Stimulated activated memory B cell treated with anti-CD40 and anti-IgM and Interleukin-4, amounts not matched to agents 10 μg/mL and 1 μg/mL and 100 μg/mL, for 72 hours (primary cell): ENCODE measurements around the gene NCOA3.
"Not testable (repeated sequence)": the region's sequence is repeated elsewhere in the genome, so short reads cannot be mapped to it uniquely, and the experiment has no call there.

Source experiments
- ATAC-seq: fragments of 150-1000 bp; cut with Tn5 transposase; 2 replicates; pipeline ENCODE4 v1.10.0; 2021
- H3K27ac Mint-ChIP-seq: one replicate; pipeline ENCODE4 v1.8.0; 2022; ENCODE audit warnings: mild to moderate bottlenecking, mixed read lengths
- H3K27me3 Mint-ChIP-seq: one replicate; pipeline ENCODE4 v1.8.0; 2022; ENCODE audit warnings: mixed read lengths
- H3K36me3 Mint-ChIP-seq: one replicate; pipeline ENCODE4 v1.8.0; 2022; ENCODE audit warnings: mixed read lengths
- H3K4me1 Mint-ChIP-seq: one replicate; pipeline ENCODE4 v1.8.0; 2022; ENCODE audit warnings: mixed read lengths
- H3K4me3 Mint-ChIP-seq: one replicate; pipeline ENCODE4 v1.8.0; 2022; ENCODE audit warnings: mild to moderate bottlenecking, moderate library complexity, mixed read lengths
- H3K9me3 Mint-ChIP-seq: one replicate; pipeline ENCODE4 v1.8.0; 2022; ENCODE audit warnings: mixed read lengths

NCOA3 gene

DNA sequence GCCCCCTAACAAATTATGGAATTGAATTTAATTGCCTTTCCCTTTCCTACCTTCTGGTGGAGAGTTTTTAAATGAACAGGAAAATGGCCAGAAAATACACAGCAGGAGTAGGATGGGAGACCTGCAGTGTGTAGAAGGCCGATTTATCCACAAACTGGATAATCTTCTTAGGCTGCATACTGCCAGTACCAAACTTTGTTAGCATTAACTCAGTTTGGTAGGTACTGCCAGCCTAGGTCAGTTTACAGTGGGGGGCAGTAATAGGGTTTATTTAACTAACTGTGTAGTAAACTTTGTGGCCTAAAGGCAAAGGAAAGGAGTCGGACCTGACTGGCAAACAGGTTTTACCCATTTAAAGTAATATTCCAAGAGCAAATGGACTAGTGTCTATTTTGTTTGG, 4.6 kb downstream of the NCOA3 start:
- peaks cover 49% of the 10 kb centered on the region for H3K36me3 Mint-ChIP-seq

DNA sequence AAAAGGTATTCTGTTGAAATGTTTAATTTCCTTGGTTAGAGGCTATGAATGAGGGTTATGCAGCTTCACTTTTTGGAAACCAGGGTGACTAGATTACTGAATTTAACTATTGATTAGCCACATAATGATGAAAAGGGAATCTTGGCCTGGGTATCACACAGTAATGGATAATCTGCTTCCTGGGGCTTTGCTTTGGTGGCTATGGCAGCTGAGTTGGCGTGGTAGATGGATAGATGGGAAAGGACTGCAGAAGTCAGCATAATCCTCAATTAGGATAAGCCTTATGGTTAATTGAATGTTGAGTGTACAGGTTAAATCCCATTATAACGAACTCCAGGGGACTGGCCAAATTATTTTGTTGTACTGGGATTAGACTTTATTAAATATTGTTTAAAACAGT, 5.2 kb downstream of the NCOA3 start:
- Mint-ChIP-seq H3K4me3 (peak overlapping the region; percentile 79), H3K36me3 (peaks cover 46% of the 10 kb centered on the region), H3K27me3 (no peaks in the 10 kb centered on the region), H3K4me1 (peaks cover 62% of the 10 kb centered on the region), H3K27ac (peak overlapping the region; percentile 73), H3K9me3 (no peaks in the 10 kb centered on the region)
- ATAC-seq = no peak

More for the DNA sequence above, 4.6 kb downstream of the NCOA3 start:
- H3K4me1 Mint-ChIP-seq = peaks cover 57% of the 10 kb centered on the region
- no peaks in the 10 kb centered on the region for H3K27me3 Mint-ChIP-seq
- peak overlapping the region; percentile 79 for H3K4me3 Mint-ChIP-seq
- ATAC-seq = no peak
- H3K27ac Mint-ChIP-seq = peak overlapping the region; percentile 73
- H3K9me3 Mint-ChIP-seq = no peaks in the 10 kb centered on the region

- peak; percentile 60 for ATAC-seq
Measured at GRCh38 chr20:47507275-47507981, 5.7 kb downstream of the NCOA3 start.

DNA sequence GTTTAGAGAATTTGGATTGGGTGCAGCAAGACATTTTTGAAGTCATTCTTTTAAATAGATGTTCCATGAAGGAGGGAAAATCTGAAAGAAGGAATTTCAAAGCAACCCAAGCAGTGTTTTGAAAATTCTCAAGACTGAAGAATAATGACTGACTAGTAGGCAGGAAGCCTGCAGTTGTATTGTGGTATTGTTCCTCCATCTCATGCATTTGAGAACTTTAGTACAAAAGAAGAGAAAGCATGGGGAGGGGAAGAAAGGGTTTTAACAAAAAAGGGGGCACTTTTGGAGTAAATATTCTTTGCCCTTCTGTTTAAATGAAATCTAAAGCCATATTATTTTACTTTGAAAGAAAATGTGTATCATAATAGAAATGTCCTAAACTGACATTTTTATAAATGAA, 6.6 kb downstream of the NCOA3 start:
- Mint-ChIP-seq H3K4me1 (peaks cover 75% of the 10 kb centered on the region), H3K4me3 (peak overlapping the region; percentile 50), H3K9me3 (no peaks in the 10 kb centered on the region), H3K27me3 (no peaks in the 10 kb centered on the region), H3K36me3 (peaks cover 43% of the 10 kb centered on the region), H3K27ac (peak overlapping the region; percentile 64)
- ATAC-seq = no peak

More at GRCh38 chr20:47507275-47507981, 5.7 kb downstream of the NCOA3 start:
- not testable (repeated sequence) for H3K9me3 Mint-ChIP-seq, H3K27me3 Mint-ChIP-seq
- Mint-ChIP-seq H3K4me3 (peak overlapping the region; percentile 79), H3K4me1 (peaks cover 67% of the 10 kb centered on the region), H3K27ac (peak overlapping the region; percentile 73), H3K36me3 (peaks cover 46% of the 10 kb centered on the region)

DNA sequence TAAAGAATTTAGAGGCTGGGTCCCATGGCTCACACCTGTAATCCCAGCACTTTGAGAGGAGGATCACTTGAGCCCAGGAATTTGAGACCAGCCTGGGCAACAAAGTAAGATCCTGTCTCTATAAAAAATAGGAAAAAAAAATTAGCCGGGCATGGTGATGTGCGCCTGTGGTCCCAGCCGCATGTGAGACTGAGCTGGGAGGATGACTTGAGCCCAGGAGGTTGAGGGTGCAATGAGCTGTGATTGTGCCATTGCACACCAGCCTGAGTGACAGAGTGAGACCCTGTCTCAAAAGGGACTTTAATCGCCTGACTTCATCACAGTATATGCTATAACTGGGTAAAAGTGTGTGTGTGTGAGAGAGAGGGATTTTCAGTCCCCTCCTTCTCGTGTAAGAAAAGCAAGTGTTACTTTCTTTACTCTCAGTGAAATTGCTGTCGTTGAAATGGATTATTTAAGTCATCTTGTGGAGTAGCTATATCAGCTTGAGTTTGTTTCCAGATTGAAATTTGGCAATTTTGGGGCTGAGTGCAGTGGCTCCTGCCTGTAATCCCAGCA, 7.5 kb downstream of the NCOA3 start:
- no peaks in the 10 kb centered on the region for H3K9me3 Mint-ChIP-seq
- ATAC-seq = no peak
- H3K36me3 Mint-ChIP-seq = peaks cover 34% of the 10 kb centered on the region
- H3K4me1 Mint-ChIP-seq = peaks cover 77% of the 10 kb centered on the region
- peak overlapping the region; percentile 61 for H3K4me3 Mint-ChIP-seq
- no peaks in the 10 kb centered on the region for H3K27me3 Mint-ChIP-seq
- H3K27ac Mint-ChIP-seq = peak overlapping the region; percentile 64

DNA sequence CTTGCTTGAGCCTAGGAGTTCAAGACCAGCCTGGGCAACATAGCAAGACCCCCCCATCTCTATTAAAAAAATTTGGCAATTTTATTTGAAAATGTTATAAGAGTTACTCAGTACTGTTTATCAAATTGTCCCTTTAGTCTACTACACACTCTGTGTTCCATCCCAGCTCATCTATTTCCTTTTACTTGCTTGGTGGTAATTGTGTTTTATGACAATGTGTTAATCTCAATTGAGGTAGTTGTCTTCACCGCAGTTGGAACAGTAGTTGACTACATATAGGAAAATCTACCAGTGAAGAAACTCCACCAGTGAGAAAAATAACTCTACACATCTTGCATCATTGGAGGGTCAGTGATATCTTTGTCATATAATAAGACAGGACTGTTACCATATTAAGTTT, 8.0 kb downstream of the NCOA3 start:
- no peaks in the 10 kb centered on the region for H3K9me3 Mint-ChIP-seq
- peak overlapping the region; percentile 39 for H3K4me3 Mint-ChIP-seq

DNA sequence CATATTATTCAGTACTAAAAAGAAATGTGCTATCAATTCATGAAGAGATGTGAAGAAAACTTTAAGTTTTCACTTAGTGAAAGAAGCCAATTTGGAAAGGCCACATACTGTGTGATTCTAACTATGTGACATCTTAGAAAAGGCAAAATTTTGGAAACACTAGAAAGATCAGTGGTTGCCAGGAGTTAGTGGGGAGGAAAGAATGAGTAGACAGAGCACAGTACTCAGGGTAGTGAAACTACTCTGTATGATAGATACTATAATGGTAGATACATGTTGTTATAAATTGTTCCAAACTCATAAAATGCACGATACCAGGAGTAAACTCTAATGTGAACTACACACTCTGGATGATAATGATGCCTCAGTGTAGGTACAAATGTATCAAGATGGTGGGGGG, 14.2 kb downstream of the NCOA3 start:
- Mint-ChIP-seq H3K27me3 (no peaks in the 10 kb centered on the region), H3K27ac (peak overlapping the region; percentile 68), H3K36me3 (peaks cover 58% of the 10 kb centered on the region), H3K4me1 (peaks cover 65% of the 10 kb centered on the region), H3K9me3 (peaks cover 7% of the 10 kb centered on the region), H3K4me3 (peak overlapping the region; percentile 11)
- peak; percentile 58 for ATAC-seq

More for the DNA sequence above, 8.0 kb downstream of the NCOA3 start:
- peaks cover 79% of the 10 kb centered on the region for H3K4me1 Mint-ChIP-seq
- no peak for ATAC-seq
- H3K27me3 Mint-ChIP-seq = no peaks in the 10 kb centered on the region
- H3K27ac Mint-ChIP-seq = peak overlapping the region; percentile 64
- H3K36me3 Mint-ChIP-seq = peaks cover 34% of the 10 kb centered on the region

DNA sequence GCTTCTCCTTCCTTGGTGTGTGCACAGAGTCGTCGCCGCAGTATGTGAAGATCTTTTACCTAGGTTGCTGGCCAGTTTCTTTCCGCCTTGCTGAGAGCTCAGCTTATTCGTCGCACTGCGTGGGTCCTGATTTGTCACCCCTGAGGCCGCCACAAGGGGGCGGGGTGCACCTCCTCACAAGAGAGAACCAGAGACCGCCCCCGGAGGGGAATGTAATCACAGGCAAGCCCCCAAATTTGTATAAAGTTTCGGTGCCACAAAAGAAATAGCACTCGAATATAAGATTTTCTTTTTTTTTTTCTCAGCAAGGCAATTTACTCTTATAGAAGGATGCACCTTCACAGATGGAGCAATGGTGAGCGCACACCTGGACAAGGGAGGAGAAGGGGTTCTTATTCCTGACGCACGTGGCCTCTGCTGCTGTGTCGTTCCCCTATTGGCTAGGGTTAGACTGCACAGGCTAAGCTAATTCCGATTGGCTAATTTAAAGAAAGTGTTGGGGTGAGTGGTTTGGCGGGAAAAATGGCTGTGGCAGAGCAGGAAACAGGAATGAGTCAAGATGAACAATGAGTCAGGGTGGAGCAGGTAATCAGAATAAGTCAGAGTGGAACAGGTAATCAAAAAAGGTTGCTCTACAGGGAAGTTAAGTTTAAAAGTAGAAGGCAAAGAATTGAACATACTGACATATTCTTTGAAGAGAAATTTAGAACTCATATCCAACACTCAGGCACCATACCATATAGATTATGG, 19.5 kb downstream of the NCOA3 start:
- peaks cover 15% of the 10 kb centered on the region for H3K9me3 Mint-ChIP-seq
- peaks cover 55% of the 10 kb centered on the region for H3K4me1 Mint-ChIP-seq
- peak overlapping the region; percentile 96 for H3K27ac Mint-ChIP-seq
- H3K4me3 Mint-ChIP-seq = peak overlapping the region; percentile 26
- H3K36me3 Mint-ChIP-seq = peaks cover 73% of the 10 kb centered on the region
- ATAC-seq = no peak
- no peaks in the 10 kb centered on the region for H3K27me3 Mint-ChIP-seq

GRCh38 chr20:47524015-47524784, 22.5 kb downstream of the NCOA3 start:
- Mint-ChIP-seq H3K9me3 (peaks cover 15% of the 10 kb centered on the region), H3K4me1 (peaks cover 58% of the 10 kb centered on the region), H3K27ac (peak overlapping the region; percentile 71), H3K27me3 (no peaks in the 10 kb centered on the region), H3K4me3 (no peak overlapping the region), H3K36me3 (peaks cover 70% of the 10 kb centered on the region)
- no peak for ATAC-seq

- ATAC-seq = no peak
- peaks cover 2% of the 10 kb centered on the region for H3K9me3 Mint-ChIP-seq
- peak overlapping the region; percentile 10 for H3K27ac Mint-ChIP-seq
- no peaks in the 10 kb centered on the region for H3K27me3 Mint-ChIP-seq
- no peak overlapping the region for H3K4me3 Mint-ChIP-seq
- peaks cover 58% of the 10 kb centered on the region for H3K36me3 Mint-ChIP-seq
- peaks cover 54% of the 10 kb centered on the region for H3K4me1 Mint-ChIP-seq
Measured at GRCh38 chr20:47527004-47527800, 25.5 kb downstream of the NCOA3 start.

DNA sequence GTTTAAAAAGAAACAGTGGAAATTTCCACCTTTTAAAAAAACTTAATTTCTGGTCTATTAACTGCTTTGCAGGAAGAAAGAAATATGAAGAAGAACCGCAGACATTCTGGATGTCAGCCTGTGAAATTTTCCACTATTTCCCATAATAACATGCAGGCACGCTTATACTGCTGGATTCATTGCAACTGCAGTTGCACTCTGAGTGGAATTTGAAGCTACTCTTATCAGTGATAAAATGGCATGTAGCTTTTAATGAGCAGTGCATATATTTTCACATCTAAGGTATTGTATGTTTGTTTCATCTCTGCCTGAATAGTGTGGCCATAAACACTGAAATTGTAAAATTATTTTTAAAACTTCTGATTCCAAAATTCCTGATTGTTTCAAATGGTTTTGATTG, 28.2 kb downstream of the NCOA3 start:
- no peak overlapping the region for H3K27ac Mint-ChIP-seq
- ATAC-seq = no peak
- H3K27me3 Mint-ChIP-seq = no peaks in the 10 kb centered on the region
- no peaks in the 10 kb centered on the region for H3K9me3 Mint-ChIP-seq
- H3K4me3 Mint-ChIP-seq = no peak overlapping the region
- peaks cover 51% of the 10 kb centered on the region for H3K4me1 Mint-ChIP-seq
- H3K36me3 Mint-ChIP-seq = peaks cover 45% of the 10 kb centered on the region

DNA sequence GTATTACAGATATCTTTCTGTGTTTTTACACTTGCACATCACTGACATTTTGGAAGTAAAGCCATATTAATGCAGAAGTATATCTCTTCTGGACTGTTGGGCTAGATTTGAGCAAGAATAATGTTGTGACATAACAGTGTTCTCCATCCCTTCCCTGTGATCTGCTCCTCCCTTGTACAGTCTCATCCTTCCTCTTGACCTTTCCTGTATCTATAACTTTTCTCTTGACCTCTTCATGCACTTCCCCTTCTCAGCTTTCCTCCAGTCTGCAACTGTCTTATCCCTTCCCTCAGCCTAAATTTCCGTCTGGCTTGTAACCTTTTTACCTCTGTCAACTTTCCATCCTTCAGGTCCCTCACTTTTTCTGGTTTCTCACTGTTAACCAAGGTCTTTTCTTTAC, 29.8 kb downstream of the NCOA3 start:
- Mint-ChIP-seq H3K36me3 (peaks cover 48% of the 10 kb centered on the region), H3K4me1 (peaks cover 66% of the 10 kb centered on the region), H3K27me3 (no peaks in the 10 kb centered on the region), H3K9me3 (no peaks in the 10 kb centered on the region), H3K4me3 (peak overlapping the region; percentile 10), H3K27ac (peak overlapping the region; percentile 16)
- no peak for ATAC-seq

- ATAC-seq = no peak
- peaks cover 42% of the 10 kb centered on the region for H3K36me3 Mint-ChIP-seq
- no peaks in the 10 kb centered on the region for H3K9me3 Mint-ChIP-seq
- H3K27me3 Mint-ChIP-seq = no peaks in the 10 kb centered on the region
- peak overlapping the region; percentile 16 for H3K27ac Mint-ChIP-seq
- peaks cover 71% of the 10 kb centered on the region for H3K4me1 Mint-ChIP-seq
- no peak overlapping the region for H3K4me3 Mint-ChIP-seq
Measured at GRCh38 chr20:47532002-47532401, 30.3 kb downstream of the NCOA3 start.

DNA sequence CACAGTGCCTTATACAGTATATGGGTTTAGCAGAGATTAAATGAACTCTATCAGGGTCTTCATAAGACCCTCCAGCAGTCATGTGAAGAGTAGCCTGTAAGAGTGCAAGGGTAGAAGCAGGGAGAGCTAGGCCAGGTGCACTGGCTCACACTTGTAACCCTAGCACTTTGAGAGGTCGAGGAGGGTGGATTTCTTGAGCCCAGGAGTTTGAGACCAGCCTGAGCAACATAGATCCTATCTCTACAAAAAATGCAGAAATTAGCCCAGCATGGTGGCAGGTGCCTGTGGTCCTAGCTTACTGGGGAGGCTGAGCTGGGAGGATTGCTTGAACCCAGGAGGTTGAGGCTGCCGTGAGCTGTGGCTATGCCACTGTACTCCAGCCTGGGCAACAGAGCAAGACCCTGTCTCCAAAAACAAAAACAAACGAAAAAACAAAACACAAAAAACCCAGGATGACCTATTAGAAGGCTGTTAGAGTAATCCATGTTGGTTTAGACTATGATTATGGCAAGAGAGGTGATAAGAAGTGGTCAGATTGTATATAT, 31.9 kb downstream of the NCOA3 start:
- Mint-ChIP-seq H3K36me3 (peaks cover 36% of the 10 kb centered on the region), H3K9me3 (no peaks in the 10 kb centered on the region), H3K27ac (peak overlapping the region; percentile 59), H3K4me3 (no peak overlapping the region), H3K27me3 (no peaks in the 10 kb centered on the region), H3K4me1 (peaks cover 65% of the 10 kb centered on the region)
- no peak for ATAC-seq
